SH-SY5Y (cell line): ENCODE results near the gene TXNDC2.

Source experiments
- GATA2 ChIP-seq: IDR thresholded peaks from 2 replicates; pipeline ENCODE4 v1.6.1; 2011; ENCODE audit warnings: mild to moderate bottlenecking, low read depth, low read length
- GATA3 ChIP-seq: IDR thresholded peaks from 2 replicates; pipeline ENCODE4 v1.6.1; 2011; ENCODE audit warnings: low read depth, mild to moderate bottlenecking, low read length, moderate library complexity

GRCh38 chr18:9861157-9861556 lies 24.6 kb upstream of the TXNDC2 start:
- TF ChIP-seq GATA2 (no peak), GATA3 (no peak)
